Karpas-422 (cell line): Measurements from ENCODE around the gene FAM219B. TPM values are rescaled to one million over a fixed set of nuclear protein-coding genes. Genes with fewer than 3 reads are reported as not detected.

Experiments used
- DNase-seq: peaks from one replicate; pipeline ENCODE4 v3.0.0-alpha.2; 2015
- H2AFZ ChIP-seq: fragments of 200-600 bp; sonication (generic); 2 replicates; pipeline ENCODE4 v1.6.1; 2014; ENCODE audit warnings: antibody characterized with exemption, low read length, mixed read lengths
- H3K27ac ChIP-seq: fragments of 200-600 bp; sonication (generic); 2 replicates; pipeline ENCODE4 v1.5.1; 2014; ENCODE audit warnings: mild to moderate bottlenecking, low read length, moderate library complexity
- H3K27me3 ChIP-seq: fragments of 200-600 bp; sonication (generic); 2 replicates; pipeline ENCODE4 v1.6.1; 2014; ENCODE audit warnings: low read length, mixed read lengths
- H3K36me3 ChIP-seq: fragments of 200-600 bp; sonication (generic); 2 replicates; pipeline ENCODE4 v1.6.1; 2014; ENCODE audit warnings: low read length, mixed read lengths; ENCODE audit not compliant: insufficient read depth
- H3K4me1 ChIP-seq: fragments of 200-600 bp; sonication (generic); 2 replicates; pipeline ENCODE4 v1.6.1; 2014; ENCODE audit warnings: mild to moderate bottlenecking, low read length, mixed read lengths
- H3K4me2 ChIP-seq: fragments of 200-600 bp; sonication (generic); 2 replicates; pipeline ENCODE4 v1.6.1; 2014; ENCODE audit warnings: low read length, low read depth, mild to moderate bottlenecking; ENCODE audit not compliant: poor library complexity, severe bottlenecking
- H3K4me3 ChIP-seq: fragments of 200-600 bp; sonication (generic); 2 replicates; pipeline ENCODE4 v1.5.1; 2014; ENCODE audit warnings: mild to moderate bottlenecking, antibody characterized with exemption, low read length, mixed read lengths
- H3K79me2 ChIP-seq: fragments of 200-600 bp; sonication (generic); 2 replicates; pipeline ENCODE4 v1.6.1; 2014; ENCODE audit warnings: mild to moderate bottlenecking, low read length, mixed read lengths
- H3K9ac ChIP-seq: fragments of 200-600 bp; sonication (generic); 2 replicates; pipeline ENCODE4 v1.6.0; 2014; ENCODE audit warnings: low read length
- H3K9me2 ChIP-seq: fragments of 200-600 bp; sonication (generic), shearing (Covaris generic); replicated peaks from 2 replicates; pipeline ENCODE4 v1.6.0; 2014; ENCODE audit warnings: mild to moderate bottlenecking, low read length, moderate library complexity; ENCODE audit not compliant: insufficient read depth
- H3K9me3 ChIP-seq: fragments of 300-700, 200-600 bp; sonication (generic); 2 replicates; pipeline ENCODE4 v1.6.1; 2014; ENCODE audit warnings: low read length, mixed read lengths
- H4K20me1 ChIP-seq: fragments of 200-600 bp; sonication (generic); 2 replicates; pipeline ENCODE4 v1.6.1; 2014; ENCODE audit warnings: mild to moderate bottlenecking, antibody characterized with exemption, low read length, low read depth; ENCODE audit not compliant: insufficient read depth
- total RNA-seq: library from RNA; depleted of rRNA; stranded (reverse); fragments of >200 nt; shearing (Covaris generic); gene quantifications from 2 replicates; pipeline ENCODE4 v1.2.3, GENCODE V29; 2014; ENCODE audit warnings: low replicate concordance

The FAM219B gene
- total RNA-seq, 1 experiment from 2014 or later: 69.5 TPM

- Histone ChIP-seq H3K27me3 (no peaks in the 10 kb centered on the region), H3K36me3 (peaks cover 13% of the 10 kb centered on the region; the same call in 1 of the 2 replicates), H2AFZ (no peak overlapping the region), H3K27ac (no peak overlapping the region), H3K4me3 (no peak overlapping the region), H3K9me2 (no peaks in the 10 kb centered on the region), H3K4me2 (no peak overlapping the region), H3K4me1 (peaks cover 29% of the 10 kb centered on the region), H4K20me1 (no peaks in the 10 kb centered on the region), H3K9ac (no peak overlapping the region), H3K9me3 (no peaks in the 10 kb centered on the region), H3K79me2 (peaks cover 20% of the 10 kb centered on the region)
- no peak for DNase-seq
Observed at GRCh38 chr15:74908635-74909034, 2.0 kb upstream of the FAM219B start.

- H3K36me3 ChIP-seq: peaks cover 17% of the 10 kb centered on the region
- DNase-seq: no peak
- peaks cover 40% of the 10 kb centered on the region for H3K4me1 ChIP-seq
- H3K9me3 ChIP-seq: no peaks in the 10 kb centered on the region
- no peaks in the 10 kb centered on the region for H3K27me3 ChIP-seq
- peak overlapping the region; percentile 81 for H3K4me3 ChIP-seq
- peak overlapping the region; percentile 88 for H2AFZ ChIP-seq
- peak overlapping the region; percentile 89 for H3K9ac ChIP-seq
- no peaks in the 10 kb centered on the region for H3K9me2 ChIP-seq
- no peaks in the 10 kb centered on the region for H4K20me1 ChIP-seq
- peak overlapping the region; percentile 87 for H3K4me2 ChIP-seq
- peaks cover 20% of the 10 kb centered on the region for H3K79me2 ChIP-seq
- peak overlapping the region; percentile 71 for H3K27ac ChIP-seq
Observed at GRCh38 chr15:74907163-74907870, 666 bp upstream of the FAM219B start.

GRCh38 chr15:74906067-74906449 lies 593 bp downstream of the FAM219B start:
- Histone ChIP-seq H3K4me3 (peak overlapping the region; percentile 81), H3K79me2 (peaks cover 20% of the 10 kb centered on the region), H3K9me2 (no peaks in the 10 kb centered on the region), H3K36me3 (peaks cover 22% of the 10 kb centered on the region), H3K9ac (peak overlapping the region; percentile 89), H3K9me3 (no peaks in the 10 kb centered on the region), H4K20me1 (no peaks in the 10 kb centered on the region), H3K27me3 (no peaks in the 10 kb centered on the region), H3K4me2 (peak overlapping the region; percentile 87), H3K4me1 (peaks cover 47% of the 10 kb centered on the region), H3K27ac (peak overlapping the region; percentile 71), H2AFZ (peak overlapping the region; percentile 88; the same call in 1 of the 2 replicates)
- DNase-seq: peak; percentile 73

GRCh38 chr15:74904190-74904805 lies 2.4 kb downstream of the FAM219B start:
- DNase-seq: no peak
- Histone ChIP-seq H3K36me3 (peaks cover 32% of the 10 kb centered on the region), H3K4me3 (no peak overlapping the region), H3K27ac (no peak overlapping the region), H3K4me2 (no peak overlapping the region), H2AFZ (no peak overlapping the region), H3K9ac (0 out of 2 replicates have a peak overlapping the region, but pooled peaks have one; percentile 8), H3K27me3 (no peaks in the 10 kb centered on the region), H3K4me1 (peaks cover 47% of the 10 kb centered on the region), H3K9me3 (no peaks in the 10 kb centered on the region), H3K79me2 (peaks cover 20% of the 10 kb centered on the region), H3K9me2 (no peaks in the 10 kb centered on the region), H4K20me1 (no peaks in the 10 kb centered on the region)

- H3K9ac ChIP-seq: peak overlapping the region; percentile 8; the same call in 1 of the 2 replicates
Observed at GRCh38 chr15:74903676-74904075, 3.0 kb downstream of the FAM219B start.

GRCh38 chr15:74902295-74903075 lies 4.2 kb downstream of the FAM219B start:
- H3K27ac ChIP-seq: peak overlapping the region; percentile 48

More at GRCh38 chr15:74903676-74904075, 3.0 kb downstream of the FAM219B start:
- DNase-seq: no peak
- no peaks in the 10 kb centered on the region for H4K20me1 ChIP-seq
- peak overlapping the region; percentile 55 for H3K27ac ChIP-seq
- no peak overlapping the region for H3K4me3 ChIP-seq
- no peak overlapping the region for H2AFZ ChIP-seq
- no peaks in the 10 kb centered on the region for H3K9me3 ChIP-seq
- H3K9me2 ChIP-seq: no peaks in the 10 kb centered on the region
- no peaks in the 10 kb centered on the region for H3K27me3 ChIP-seq
- H3K36me3 ChIP-seq: peaks cover 37% of the 10 kb centered on the region
- H3K4me1 ChIP-seq: peaks cover 47% of the 10 kb centered on the region
- H3K4me2 ChIP-seq: no peak overlapping the region
- H3K79me2 ChIP-seq: peaks cover 20% of the 10 kb centered on the region

GRCh38 chr15:74901612-74902063 lies 5.0 kb downstream of the FAM219B start:
- H3K27me3 ChIP-seq: no peaks in the 10 kb centered on the region
- H3K4me1 ChIP-seq: peaks cover 37% of the 10 kb centered on the region
- H3K4me2 ChIP-seq: no peak overlapping the region
- no peak overlapping the region for H3K9ac ChIP-seq
- H4K20me1 ChIP-seq: no peaks in the 10 kb centered on the region
- H3K4me3 ChIP-seq: no peak overlapping the region
- H3K9me3 ChIP-seq: no peaks in the 10 kb centered on the region
- H2AFZ ChIP-seq: no peak overlapping the region
- H3K36me3 ChIP-seq: peaks cover 41% of the 10 kb centered on the region
- H3K9me2 ChIP-seq: no peaks in the 10 kb centered on the region
- 0 out of 2 replicates have a peak overlapping the region, but pooled peaks have one; percentile 48 for H3K27ac ChIP-seq
- DNase-seq: peak; percentile 92
- peaks cover 20% of the 10 kb centered on the region for H3K79me2 ChIP-seq

More at GRCh38 chr15:74902295-74903075, 4.2 kb downstream of the FAM219B start:
- Histone ChIP-seq H3K36me3 (peaks cover 41% of the 10 kb centered on the region), H3K4me2 (no peak overlapping the region), H2AFZ (no peak overlapping the region), H3K9me2 (no peaks in the 10 kb centered on the region), H3K79me2 (peaks cover 20% of the 10 kb centered on the region), H3K27me3 (no peaks in the 10 kb centered on the region), H3K4me1 (peaks cover 44% of the 10 kb centered on the region), H3K4me3 (no peak overlapping the region), H3K9me3 (no peaks in the 10 kb centered on the region), H3K9ac (peak overlapping the region; percentile 11; the same call in 1 of the 2 replicates), H4K20me1 (no peaks in the 10 kb centered on the region)
- DNase-seq: no peak

GRCh38 chr15:74897300-74897701 lies 9.3 kb downstream of the FAM219B start:
- H3K27ac ChIP-seq: no peak overlapping the region
- no peaks in the 10 kb centered on the region for H4K20me1 ChIP-seq
- no peaks in the 10 kb centered on the region for H3K27me3 ChIP-seq
- peaks cover 29% of the 10 kb centered on the region for H3K36me3 ChIP-seq
- peak; percentile 41 for DNase-seq
- peaks cover 21% of the 10 kb centered on the region for H3K4me1 ChIP-seq
- H3K9me3 ChIP-seq: no peaks in the 10 kb centered on the region
- no peaks in the 10 kb centered on the region for H3K9me2 ChIP-seq
- no peak overlapping the region for H3K4me3 ChIP-seq
- no peaks in the 10 kb centered on the region for H3K79me2 ChIP-seq
- no peak overlapping the region for H3K4me2 ChIP-seq
- H2AFZ ChIP-seq: no peak overlapping the region
- no peak overlapping the region for H3K9ac ChIP-seq
